Measurements from ENCODE around the gene DNAAF1. TPM values are rescaled to one million over a fixed set of nuclear protein-coding genes. Genes with fewer than 3 reads are reported as not detected.

DNAAF1 gene
- polyA plus RNA-seq, 2 of the 4 experiments (the other 2 are of a cell fraction): 0.13 to 0.14 TPM

DNA sequence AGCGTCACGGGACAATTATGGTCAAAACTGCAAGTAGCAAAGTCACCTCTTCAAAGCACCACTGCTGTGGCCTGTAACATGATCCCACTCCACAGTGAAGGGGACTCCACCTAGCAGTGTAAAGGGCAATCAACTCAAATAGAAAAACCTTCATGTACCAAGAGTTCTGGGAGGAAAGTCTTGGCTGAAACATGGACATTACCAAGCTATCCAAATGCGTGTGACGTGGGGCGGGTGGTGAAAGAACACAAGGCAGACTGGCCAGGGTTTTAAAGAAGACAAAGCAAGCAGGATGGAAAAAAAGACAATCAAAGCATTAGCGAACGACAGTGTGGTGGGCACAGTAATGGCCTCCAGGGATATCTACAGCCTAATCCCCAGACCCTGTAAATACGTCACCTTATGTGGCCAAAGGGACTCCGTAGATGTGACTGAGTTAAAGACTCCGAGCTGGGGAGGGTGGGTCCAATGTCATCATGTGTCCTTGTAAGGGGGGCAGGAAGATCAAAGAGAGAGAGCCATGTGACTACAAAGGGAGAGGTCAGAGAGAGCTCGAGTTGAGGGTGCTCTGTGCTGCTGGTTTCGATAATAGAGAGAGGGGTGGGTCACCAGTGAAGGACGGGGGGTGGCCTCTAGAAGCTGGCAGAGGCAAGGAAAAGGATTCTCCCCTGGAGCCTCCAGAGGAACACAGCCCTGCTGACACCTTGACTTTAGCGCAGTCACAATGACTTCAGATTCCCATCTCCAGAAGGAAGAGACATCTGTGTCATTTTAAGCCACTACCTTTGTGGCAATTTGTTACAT lies 6.1 kb upstream of the DNAAF1 start:
- 81% methylated on average over 14 of the region's 14 CpGs for WGBS (ENCODE audit: missing lambda C conversion rate)
- no peak for TF ChIP-seq GATA3 (IDR thresholded peaks at IDR 0.05; ENCODE audit: borderline replicate concordance)
- TF ChIP-seq HOXB13 (CRISPR knock-in tag; IDR thresholded peaks at IDR 0.05; ENCODE audit: low read depth): no peak
- no peak for TF ChIP-seq ZC3H11A (IDR thresholded peaks at IDR 0.05)
- TF ChIP-seq CHD4 (IDR thresholded peaks at IDR 0.05; ENCODE audit: borderline replicate concordance): no peak
- TF ChIP-seq FOSL2 (IDR thresholded peaks at IDR 0.05): no peak
- no peak for TF ChIP-seq FOSL2 (CRISPR knock-in tag; IDR thresholded peaks at IDR 0.05)
- TF ChIP-seq, protein P1, sequence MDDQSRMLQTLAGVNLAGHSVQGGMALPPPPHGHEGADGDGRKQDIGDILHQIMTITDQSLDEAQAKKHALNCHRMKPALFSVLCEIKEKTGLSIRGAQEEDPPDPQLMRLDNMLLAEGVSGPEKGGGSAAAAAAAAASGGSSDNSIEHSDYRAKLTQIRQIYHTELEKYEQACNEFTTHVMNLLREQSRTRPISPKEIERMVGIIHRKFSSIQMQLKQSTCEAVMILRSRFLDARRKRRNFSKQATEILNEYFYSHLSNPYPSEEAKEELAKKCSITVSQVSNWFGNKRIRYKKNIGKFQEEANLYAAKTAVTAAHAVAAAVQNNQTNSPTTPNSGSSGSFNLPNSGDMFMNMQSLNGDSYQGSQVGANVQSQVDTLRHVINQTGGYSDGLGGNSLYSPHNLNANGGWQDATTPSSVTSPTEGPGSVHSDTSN (IDR thresholded peaks at IDR 0.05): no peak
- no peak for TF ChIP-seq RARB (CRISPR knock-in tag; IDR thresholded peaks at IDR 0.05)
- TF ChIP-seq FOSB (CRISPR knock-in tag; IDR thresholded peaks at IDR 0.05): no peak
- Histone ChIP-seq H3K9me3 (no peaks in the 10 kb centered on the region), H3K4me3 (no peak overlapping the region), H3K27ac (no peak overlapping the region), H3K4me2 (no peak overlapping the region), H3K4me1 (peaks cover 4% of the 10 kb centered on the region; the same call in 1 of the 3 replicates)
- FAIRE-seq: no peak
- ATAC-seq: no peak
- ChIA-PET CTCF (interaction anchor here (0.6 to 2.0 kb wide), 9 partner anchors 7 to 182 kb away, joined by 3 to 6 read pairs (median 4); partner anchors contain the start of genes MBTPS1 and TAF1C), POLR2A (no interaction called here)
- no peak for DNase-seq (ENCODE audit: low read depth in 1 of 2, low spot score in 1 of 2)

DNA sequence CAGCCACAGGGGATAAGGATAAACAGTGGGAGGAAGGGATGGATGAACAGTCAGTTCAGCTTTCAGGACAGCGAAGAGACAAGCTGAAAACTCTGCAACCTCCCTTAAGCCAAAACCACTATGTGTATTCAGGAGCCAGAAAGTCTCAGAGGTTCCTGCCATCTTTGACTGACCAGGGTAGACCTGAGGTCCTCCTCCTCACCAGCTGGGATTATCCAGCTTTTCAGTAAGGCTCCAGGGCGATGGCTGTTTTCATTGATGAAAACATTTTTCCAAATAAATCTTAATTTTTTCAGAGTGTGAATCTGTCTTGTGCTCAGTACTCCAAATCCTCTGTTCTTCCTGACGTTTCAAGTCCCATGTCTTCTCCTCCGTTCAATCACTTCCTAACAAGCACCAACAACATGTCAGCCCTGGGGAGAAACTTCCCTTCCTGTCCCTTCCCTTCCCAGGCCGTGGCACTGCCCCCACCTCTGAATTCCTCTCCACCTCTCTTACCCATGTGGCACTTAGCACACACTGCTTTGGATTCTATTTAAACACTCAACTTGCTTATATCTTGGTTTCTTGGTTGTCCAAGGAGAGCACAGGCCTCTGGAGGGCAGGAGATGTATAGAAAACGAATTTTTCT lies 5.4 kb upstream of the DNAAF1 start:
- no peak for ATAC-seq
- Histone ChIP-seq H3K4me3 (no peak overlapping the region), H3K4me2 (no peak overlapping the region), H3K27ac (no peak overlapping the region), H3K4me1 (peaks cover 5% of the 10 kb centered on the region; the same call in 1 of the 3 replicates), H3K9me3 (no peaks in the 10 kb centered on the region)
- POLR2A ChIA-PET: no interaction called here
- DNase-seq (ENCODE audit: low read depth in 1 of 2, low spot score in 1 of 2): no peak
- CTCF ChIA-PET: interaction anchor here (0.6 to 2.0 kb wide), 6 partner anchors 8 to 183 kb away, joined by 3 to 6 read pairs (median 4); partner anchors contain the start of gene TAF1C
- WGBS (ENCODE audit: missing lambda C conversion rate): 66% methylated on average over 6 of the region's 6 CpGs
- TF ChIP-seq HEYL (CRISPR knock-in tag; IDR thresholded peaks at IDR 0.05) (no peak), ESRRA (IDR thresholded peaks at IDR 0.05; ENCODE audit: borderline replicate concordance, low read length) (no peak), CBX2 (IDR thresholded peaks at IDR 0.05; ENCODE audit: borderline replicate concordance, low read depth) (no peak), NFE2L2 (conservative IDR thresholded peaks at IDR 0.05; ENCODE audit: low read length) (no peak)
- TF ChIP-seq, protein P2, sequence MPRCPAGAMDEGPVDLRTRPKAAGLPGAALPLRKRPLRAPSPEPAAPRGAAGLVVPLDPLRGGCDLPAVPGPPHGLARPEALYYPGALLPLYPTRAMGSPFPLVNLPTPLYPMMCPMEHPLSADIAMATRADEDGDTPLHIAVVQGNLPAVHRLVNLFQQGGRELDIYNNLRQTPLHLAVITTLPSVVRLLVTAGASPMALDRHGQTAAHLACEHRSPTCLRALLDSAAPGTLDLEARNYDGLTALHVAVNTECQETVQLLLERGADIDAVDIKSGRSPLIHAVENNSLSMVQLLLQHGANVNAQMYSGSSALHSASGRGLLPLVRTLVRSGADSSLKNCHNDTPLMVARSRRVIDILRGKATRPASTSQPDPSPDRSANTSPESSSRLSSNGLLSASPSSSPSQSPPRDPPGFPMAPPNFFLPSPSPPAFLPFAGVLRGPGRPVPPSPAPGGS (IDR thresholded peaks at IDR 0.05): no peak
- TF ChIP-seq, protein P3, sequence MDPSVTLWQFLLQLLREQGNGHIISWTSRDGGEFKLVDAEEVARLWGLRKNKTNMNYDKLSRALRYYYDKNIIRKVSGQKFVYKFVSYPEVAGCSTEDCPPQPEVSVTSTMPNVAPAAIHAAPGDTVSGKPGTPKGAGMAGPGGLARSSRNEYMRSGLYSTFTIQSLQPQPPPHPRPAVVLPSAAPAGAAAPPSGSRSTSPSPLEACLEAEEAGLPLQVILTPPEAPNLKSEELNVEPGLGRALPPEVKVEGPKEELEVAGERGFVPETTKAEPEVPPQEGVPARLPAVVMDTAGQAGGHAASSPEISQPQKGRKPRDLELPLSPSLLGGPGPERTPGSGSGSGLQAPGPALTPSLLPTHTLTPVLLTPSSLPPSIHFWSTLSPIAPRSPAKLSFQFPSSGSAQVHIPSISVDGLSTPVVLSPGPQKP (IDR thresholded peaks at IDR 0.05; ENCODE audit: low read depth, low read length): no peak
- TF ChIP-seq, protein P4, sequence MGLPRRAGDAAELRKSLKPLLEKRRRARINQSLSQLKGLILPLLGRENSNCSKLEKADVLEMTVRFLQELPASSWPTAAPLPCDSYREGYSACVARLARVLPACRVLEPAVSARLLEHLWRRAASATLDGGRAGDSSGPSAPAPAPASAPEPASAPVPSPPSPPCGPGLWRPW (IDR thresholded peaks at IDR 0.05): no peak
- FAIRE-seq: no peak

DNA sequence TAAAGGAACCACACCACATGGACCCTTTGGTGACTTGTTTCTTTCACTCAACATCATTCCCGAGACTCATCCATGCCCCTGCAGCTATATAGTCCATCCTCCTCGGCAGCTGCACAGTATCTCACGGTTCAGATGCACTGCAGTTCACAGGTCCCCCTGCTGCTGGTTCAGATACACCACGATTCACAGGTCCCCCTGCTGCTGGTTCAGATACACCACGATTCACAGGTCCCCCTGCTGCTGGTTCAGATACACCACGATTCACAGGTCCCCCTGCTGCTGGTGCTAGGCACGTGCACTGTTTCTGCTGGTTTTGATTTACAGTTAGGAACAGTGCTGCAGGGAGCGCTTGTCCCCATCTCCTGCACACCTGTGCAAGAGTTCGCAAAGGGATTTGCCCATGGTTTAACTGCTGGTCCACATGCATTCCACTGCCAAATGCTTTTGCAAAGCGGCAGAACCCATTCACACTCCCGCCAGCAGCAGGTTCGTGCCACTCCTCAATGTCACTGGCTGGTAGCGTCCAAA lies 3.9 kb upstream of the DNAAF1 start:
- TF ChIP-seq MYC (IDR thresholded peaks at IDR 0.05; ENCODE audit: borderline replicate concordance, low read length) (no peak), FOXS1 (CRISPR knock-in tag; IDR thresholded peaks at IDR 0.05) (no peak), KDM5A (IDR thresholded peaks at IDR 0.05) (no peak)
- WGBS (ENCODE audit: missing lambda C conversion rate): 69% methylated on average over 13 of the region's 13 CpGs

More for the DNA sequence above, 3.9 kb upstream of the DNAAF1 start:
- H3K4me2 ChIP-seq: no peak overlapping the region
- no peak for FAIRE-seq
- no peak overlapping the region for H3K4me3 ChIP-seq
- peaks cover 5% of the 10 kb centered on the region; the same call in 1 of the 3 replicates for H3K4me1 ChIP-seq
- H3K27ac ChIP-seq: no peak overlapping the region
- no peaks in the 10 kb centered on the region for H3K9me3 ChIP-seq
- DNase-seq (ENCODE audit: low read depth in 1 of 2, low spot score in 1 of 2): peak; percentile 31 to 38
- POLR2A ChIA-PET: no interaction called here
- CTCF ChIA-PET: interaction anchor here (0.5 to 2.5 kb wide), 6 partner anchors 21 to 106 kb away, joined by 3 to 9 read pairs (median 4); partner anchors contain the start of gene MBTPS1
- ATAC-seq: peak; percentile 71 to 73

All from A549 (cell line).